Measurements from ENCODE around the gene TRMT10C.

DNA sequence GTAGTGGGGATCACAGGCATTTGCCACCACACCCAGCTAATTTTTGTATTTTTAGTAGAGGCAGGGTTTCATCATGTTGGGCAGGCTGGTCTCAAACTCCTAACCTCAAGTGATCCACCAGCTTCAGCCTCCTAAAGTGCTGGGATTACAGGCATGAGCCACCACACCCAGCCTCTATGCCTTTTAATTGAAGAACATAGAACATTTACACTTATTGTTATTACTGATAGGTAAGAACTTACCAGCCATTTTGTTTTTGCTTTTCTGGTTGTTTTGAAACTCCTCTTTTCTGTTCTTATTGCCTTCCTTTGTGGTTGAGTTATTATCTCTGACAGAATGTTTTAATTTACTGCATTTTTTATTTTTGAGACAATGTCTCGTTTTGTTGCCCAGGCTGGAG is 41.5 kb downstream of the TRMT10C start:
- TF ChIP-seq, protein P1, sequence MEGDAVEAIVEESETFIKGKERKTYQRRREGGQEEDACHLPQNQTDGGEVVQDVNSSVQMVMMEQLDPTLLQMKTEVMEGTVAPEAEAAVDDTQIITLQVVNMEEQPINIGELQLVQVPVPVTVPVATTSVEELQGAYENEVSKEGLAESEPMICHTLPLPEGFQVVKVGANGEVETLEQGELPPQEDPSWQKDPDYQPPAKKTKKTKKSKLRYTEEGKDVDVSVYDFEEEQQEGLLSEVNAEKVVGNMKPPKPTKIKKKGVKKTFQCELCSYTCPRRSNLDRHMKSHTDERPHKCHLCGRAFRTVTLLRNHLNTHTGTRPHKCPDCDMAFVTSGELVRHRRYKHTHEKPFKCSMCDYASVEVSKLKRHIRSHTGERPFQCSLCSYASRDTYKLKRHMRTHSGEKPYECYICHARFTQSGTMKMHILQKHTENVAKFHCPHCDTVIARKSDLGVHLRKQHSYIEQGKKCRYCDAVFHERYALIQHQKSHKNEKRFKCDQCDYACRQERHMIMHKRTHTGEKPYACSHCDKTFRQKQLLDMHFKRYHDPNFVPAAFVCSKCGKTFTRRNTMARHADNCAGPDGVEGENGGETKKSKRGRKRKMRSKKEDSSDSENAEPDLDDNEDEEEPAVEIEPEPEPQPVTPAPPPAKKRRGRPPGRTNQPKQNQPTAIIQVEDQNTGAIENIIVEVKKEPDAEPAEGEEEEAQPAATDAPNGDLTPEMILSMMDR (IDR thresholded peaks at IDR 0.05; ENCODE audit: low read length) = no peak
- TF ChIP-seq EZH2 (optimal IDR thresholded peaks at IDR 0.05; ENCODE audit: low read depth, low read length) = no peak
- TF ChIP-seq EZH2phosphoT487 (IDR thresholded peaks at IDR 0.05; ENCODE audit: low read length) = no peak
